Activated T-helper 1 cell treated with anti-CD3 and anti-CD28 coated beads, Interleukin-2, amount 50 U/mL, for 16 hours (primary cell): Measurements from ENCODE around the gene PCDHA2.
"Not testable (repeated sequence)": the region's sequence is repeated elsewhere in the genome, so short reads cannot be mapped to it uniquely, and the experiment has no call there.

Source experiments
- DNase-seq, 2 donors: peaks; one replicate each; pipeline ENCODE4 v3.0.0-alpha.2; 2020; ENCODE audit warnings: low read depth in 1 of 2, low spot score in 1 of 2

The PCDHA2 gene

DNA sequence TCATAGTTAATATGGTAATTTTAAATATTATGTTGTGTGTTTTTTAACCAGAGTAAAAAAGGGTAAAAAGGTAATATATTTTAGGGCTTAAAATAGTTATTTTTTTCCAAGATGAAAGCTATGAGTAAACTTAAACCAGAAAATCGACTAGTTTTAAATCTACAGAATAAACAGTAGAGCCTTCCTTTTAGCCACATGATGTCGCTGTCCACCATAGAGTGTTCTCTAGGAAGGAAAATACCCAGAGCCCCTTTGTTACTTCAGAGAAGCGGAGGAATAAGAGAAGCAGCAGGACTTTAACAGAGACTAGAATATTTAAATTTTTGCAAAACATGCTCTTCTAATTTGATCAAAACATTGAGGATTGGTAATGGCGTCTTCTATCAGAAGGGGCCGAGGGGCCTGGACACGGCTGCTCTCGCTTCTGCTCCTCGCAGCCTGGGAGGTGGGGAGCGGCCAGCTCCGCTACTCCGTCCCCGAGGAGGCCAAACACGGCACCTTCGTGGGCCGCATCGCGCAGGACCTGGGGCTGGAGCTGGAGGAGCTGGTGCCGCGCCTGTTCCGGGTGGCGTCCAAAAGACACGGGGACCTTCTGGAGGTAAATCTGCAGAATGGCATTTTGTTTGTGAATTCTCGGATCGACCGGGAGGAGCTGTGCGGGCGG, at the start of gene PCDHA2:
PCDHA2 (plus strand) TSS at position 258 of the 664 bp plus-strand sequence.
- no peak for DNase-seq

DNA sequence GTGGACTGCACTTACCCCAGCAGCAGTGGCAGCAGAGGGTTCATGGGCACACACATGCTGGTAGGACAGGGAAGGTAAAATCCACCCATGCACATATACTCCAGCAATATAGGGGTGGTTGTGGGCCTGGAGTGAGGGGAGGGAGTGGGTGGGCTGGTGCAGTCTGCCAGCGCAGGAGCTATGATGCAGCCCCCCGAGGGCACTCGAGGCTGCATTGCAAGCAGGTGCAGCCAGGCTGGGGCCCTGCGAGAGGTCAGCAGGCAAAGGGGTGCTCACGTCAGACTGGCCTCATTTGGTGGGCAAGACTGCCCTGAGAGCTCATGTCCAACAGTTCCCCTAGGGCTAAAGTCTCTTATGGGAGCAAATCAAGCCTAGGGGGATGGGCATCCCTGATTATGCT, 41.1 kb upstream of the PCDHA2 start:
- DNase-seq = no peak

DNA sequence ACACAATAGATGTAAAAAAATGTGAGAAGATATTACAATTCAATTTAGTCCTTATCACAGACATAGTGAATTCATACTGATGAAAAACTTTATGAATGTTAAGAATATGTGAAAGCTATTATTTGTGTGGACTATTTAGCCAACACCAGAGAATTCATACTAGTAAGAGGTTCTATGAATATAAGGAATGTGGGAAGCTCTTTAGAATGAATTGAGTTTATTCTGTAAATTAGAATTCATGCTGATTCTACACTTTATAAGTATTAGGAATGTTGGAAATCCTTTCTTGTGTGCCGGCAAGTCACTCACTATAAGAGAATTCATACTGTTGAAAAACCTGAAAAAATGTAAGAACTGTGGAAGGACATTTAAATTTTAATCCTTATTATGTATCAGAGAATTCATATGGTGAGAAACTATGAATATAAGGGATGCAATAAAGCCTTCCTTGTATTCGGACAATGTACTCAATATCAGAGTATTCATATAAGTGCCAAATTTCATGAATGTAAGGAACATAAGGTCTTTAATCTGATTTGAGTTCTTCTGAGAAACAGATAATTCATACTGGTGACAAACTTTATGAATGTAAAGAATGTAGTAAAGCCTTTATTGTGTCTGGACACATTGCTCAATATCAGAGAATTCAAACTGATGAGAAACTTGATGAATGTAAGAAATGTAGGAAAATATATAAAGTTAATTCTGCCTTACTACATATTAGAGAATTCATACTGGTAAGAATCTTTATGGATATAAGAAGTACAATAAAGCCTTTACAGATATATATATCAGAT, 30.3 kb upstream of the PCDHA2 start:
- no peak for DNase-seq

DNA sequence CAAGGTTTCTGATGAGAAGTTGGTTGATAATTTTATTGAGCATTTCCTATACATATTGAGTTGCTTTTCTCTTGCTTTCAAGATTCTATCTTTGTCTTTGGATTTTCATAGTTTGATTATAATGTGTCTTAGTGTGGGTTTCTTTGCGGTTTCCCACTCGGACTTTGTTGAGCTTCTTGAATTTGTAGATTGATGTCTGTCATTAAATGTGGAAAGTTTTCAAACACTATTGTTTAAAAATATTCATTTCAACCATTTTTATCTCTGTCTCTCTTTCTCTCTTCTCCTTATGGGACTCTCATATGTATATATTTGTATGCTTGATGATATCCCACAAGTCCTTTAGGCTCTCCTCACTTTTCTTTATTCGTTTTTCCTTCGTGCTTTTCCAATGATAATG, 27.2 kb upstream of the PCDHA2 start:
- no peak for DNase-seq

DNA sequence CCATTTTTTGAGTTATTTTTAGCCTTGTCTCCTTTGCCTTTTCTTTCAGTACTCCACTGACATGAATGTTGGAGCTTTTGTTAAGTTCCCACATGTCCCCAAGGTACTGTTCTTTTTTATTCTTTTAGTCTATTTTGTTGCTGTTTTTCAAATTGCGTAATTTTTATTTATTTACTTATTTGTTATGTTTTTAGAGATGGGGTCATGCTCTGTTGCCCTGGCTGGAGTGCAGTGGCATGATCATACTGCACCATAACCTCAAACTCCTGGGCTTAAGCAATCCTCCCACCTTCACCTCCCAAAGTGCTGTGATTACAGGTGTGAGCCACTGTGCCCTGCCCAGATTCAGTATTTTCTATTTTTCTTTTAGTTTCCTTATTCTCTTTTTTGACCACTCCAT, 14.1 kb upstream of the PCDHA2 start:
- no peak for DNase-seq

DNA sequence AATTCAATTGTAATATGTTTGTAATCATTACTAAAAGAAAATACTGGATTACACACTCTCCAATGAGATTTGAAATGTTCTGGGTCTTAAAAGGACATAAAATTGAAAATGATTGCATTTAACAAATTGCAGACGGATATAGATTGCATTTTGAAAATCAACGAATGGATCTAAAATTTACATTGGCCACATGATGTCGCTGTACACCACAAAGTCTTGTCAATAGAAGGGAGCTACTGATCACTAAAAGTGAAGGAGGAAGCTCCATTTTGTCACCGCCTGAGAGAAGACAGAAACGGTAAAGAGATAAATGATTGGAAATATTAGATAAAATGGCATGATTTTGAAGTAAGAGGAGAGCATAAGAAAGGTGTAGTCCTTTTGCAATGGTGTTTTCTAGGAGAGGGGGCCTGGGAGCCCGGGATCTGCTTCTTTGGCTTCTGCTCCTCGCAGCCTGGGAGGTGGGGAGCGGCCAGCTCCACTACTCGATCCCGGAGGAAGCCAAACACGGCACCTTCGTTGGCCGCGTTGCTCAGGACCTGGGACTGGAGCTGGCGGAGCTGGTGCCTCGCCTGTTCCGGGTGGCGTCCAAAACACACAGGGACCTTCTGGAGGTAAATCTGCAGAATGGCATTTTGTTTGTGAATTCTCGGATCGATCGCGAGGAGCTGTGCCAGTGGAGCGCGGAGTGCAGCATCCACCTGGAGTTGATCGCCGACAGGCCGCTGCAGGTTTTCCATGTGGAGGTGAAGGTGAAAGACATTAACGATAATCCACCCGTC, 8.6 kb upstream of the PCDHA2 start, which contains the start of gene PCDHA1:
PCDHA1 (plus strand) TSS at position 236 of the 782 bp plus-strand sequence.
- DNase-seq = no peak

- not testable (repeated sequence) for DNase-seq
These were observed 7.2 kb upstream of the PCDHA2 start for GRCh38 chr5:140787422-140787821.

DNA sequence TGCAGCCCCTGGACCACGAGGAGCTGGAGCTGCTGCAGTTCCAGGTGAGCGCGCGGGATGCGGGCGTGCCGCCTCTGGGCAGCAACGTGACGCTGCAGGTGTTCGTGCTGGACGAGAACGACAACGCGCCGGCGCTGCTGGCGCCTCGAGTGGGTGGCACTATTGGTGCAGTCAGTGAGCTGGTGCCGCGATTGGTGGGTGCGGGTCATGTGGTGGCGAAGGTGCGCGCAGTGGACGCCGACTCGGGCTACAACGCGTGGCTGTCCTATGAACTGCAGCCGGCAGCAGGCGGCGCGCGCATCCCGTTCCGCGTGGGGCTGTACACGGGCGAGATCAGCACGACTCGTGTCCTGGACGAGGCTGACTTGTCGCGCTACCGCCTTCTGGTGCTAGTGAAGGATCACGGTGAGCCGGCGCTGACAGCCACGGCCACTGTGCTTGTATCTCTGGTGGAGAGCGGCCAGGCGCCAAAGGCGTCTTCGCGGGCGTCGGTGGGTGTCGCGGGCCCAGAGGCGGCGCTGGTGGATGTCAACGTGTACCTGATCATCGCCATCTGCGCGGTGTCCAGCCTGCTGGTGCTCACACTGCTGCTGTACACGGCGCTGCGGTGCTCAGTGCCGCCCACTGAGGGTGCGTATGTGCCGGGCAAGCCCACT, 6.7 kb upstream of the PCDHA2 start:
- not testable (repeated sequence) for DNase-seq

DNA sequence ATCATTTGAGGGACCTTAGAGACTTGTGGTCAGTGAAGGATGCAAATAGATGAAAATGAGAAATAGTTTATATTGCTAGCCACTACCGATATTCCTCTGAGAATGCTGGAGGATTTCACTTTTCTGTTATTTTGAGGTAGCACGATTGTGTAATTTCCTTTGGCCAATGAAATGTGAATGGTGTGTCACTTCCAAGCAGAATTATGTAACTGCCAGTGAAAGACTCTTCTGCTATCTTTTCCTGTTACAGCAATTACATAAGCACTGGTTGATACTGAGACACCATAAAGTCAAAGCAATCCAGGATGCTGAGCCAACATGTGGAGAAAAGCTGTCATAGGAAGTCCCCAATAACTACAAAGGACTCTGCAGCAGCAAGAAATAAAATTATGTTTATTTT, 3.6 kb upstream of the PCDHA2 start:
- DNase-seq = no peak

DNA sequence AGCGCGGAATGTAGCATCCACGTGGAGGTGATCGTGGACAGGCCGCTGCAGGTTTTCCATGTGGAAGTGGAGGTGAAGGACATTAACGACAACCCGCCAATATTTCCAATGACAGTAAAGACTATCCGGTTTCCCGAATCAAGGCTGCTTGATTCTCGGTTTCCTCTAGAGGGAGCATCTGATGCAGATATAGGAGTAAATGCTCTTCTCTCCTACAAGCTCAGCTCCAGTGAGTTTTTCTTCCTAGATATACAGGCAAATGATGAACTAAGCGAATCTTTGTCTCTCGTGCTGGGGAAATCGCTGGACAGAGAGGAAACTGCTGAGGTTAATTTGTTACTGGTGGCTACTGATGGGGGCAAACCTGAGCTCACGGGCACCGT, 598 bp downstream of the PCDHA2 start:
- DNase-seq = no peak

GRCh38 chr5:140796072-140796717, 1.5 kb downstream of the PCDHA2 start:
- DNase-seq = not testable (repeated sequence)

DNA sequence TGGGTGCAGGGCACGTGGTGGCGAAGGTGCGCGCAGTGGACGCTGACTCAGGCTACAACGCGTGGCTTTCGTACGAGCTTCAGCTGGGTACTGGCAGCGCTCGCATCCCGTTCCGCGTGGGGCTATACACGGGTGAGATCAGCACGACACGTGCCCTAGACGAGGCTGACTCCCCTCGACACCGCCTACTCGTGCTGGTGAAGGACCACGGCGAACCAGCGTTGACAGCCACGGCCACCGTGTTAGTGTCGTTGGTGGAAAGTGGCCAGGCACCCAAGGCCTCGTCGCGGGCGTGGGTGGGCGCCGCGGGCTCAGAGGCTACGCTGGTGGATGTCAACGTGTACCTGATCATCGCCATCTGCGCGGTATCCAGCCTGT, 2.1 kb downstream of the PCDHA2 start:
- DNase-seq = no peak

GRCh38 chr5:140800816-140801493, 6.3 kb downstream of the PCDHA2 start, which contains the start of gene PCDHA3:
Gene PCDHA3 (plus strand): TSS chr5:140801057.
- DNase-seq = no peak

- no peak for DNase-seq
These were observed 6.8 kb downstream of the PCDHA2 start for GRCh38 chr5:140801494-140801841.

DNA sequence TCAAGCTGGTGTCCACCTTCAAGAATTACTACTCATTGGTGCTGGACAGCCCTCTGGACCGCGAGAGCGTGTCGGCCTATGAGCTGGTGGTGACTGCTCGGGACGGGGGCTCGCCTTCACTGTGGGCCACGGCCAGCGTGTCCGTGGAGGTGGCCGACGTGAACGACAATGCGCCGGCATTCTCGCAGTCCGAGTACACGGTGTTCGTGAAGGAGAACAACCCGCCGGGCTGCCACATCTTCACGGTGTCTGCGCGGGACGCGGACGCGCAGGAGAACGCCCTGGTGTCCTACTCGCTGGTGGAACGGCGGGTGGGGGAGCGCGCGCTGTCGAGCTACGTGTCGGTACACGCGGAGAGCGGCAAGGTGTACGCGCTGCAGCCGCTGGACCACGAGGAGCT, 7.7 kb downstream of the PCDHA2 start:
- not testable (repeated sequence) for DNase-seq

DNA sequence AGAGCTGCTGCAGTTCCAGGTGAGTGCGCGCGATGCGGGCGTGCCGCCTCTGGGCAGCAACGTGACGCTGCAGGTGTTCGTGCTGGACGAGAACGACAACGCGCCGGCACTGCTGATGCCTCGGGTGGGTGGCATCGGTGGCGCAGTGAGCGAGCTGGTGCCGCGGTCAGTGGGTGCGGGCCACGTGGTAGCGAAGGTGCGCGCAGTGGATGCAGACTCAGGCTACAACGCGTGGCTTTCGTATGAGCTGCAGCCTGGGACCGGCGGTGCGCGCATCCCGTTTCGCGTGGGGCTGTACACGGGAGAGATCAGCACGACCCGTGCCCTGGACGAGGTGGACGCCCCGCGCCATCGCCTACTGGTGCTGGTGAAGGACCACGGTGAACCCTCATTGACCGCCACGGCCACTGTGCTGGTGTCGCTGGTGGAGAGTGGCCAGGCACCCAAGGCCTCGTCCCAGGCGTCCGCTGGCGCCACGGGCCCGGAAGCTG, 8.2 kb downstream of the PCDHA2 start:
- no peak for DNase-seq

- no peak for DNase-seq
These were observed 12.5 kb downstream of the PCDHA2 start, which contains the start of gene PCDHA4 for GRCh38 chr5:140806834-140807775. Gene PCDHA4 (plus strand): TSS chr5:140807068.

- not testable (repeated sequence) for DNase-seq
These were observed 13.7 kb downstream of the PCDHA2 start for GRCh38 chr5:140808241-140808888.
